8988T (cell line): ENCODE data around the gene VEGFA.

Source experiments
- DNase-seq: peaks from one replicate; pipeline ENCODE4 v3.0.0; 2011

The VEGFA gene

DNA sequence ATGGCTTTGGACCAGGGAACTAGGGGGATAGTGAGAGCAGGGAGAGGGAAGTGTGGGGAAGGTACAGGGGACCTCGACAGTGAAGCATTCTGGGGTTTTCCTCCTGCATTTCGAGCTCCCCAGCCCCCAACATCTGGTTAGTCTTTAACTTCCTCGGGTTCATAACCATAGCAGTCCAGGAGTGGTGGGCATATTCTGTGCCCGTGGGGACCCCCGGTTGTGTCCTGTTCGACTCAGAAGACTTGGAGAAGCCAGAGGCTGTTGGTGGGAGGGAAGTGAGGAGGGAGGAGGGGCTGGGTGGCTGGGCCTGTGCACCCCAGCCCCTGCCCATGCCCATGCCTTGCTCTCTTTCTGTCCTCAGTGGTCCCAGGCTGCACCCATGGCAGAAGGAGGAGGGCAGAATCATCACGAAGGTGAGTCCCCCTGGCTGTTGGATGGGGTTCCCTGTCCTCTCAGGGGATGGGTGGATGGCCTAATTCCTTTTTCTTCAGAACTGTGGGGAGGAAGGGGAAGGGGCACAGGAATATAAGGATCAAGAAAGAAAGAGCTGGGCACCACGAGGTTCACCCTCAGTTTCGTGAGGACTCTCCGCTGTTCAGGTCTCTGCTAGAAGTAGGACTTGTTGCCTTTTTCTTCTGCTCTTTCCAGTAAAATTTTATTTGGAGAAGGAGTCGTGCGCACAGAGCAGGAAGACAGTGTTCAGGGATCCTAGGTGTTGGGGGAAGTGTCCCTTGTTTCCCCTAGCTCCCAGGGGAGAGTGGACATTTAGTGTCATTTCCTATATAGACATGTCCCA lies 4.2 kb downstream of the VEGFA start:
- no peak for DNase-seq

GRCh38 chr6:43774776-43775534 lies 4.9 kb downstream of the VEGFA start:
- DNase-seq: peak; percentile 96

- DNase-seq: no peak
Observed at GRCh38 chr6:43775535-43775885, 5.5 kb downstream of the VEGFA start.

DNA sequence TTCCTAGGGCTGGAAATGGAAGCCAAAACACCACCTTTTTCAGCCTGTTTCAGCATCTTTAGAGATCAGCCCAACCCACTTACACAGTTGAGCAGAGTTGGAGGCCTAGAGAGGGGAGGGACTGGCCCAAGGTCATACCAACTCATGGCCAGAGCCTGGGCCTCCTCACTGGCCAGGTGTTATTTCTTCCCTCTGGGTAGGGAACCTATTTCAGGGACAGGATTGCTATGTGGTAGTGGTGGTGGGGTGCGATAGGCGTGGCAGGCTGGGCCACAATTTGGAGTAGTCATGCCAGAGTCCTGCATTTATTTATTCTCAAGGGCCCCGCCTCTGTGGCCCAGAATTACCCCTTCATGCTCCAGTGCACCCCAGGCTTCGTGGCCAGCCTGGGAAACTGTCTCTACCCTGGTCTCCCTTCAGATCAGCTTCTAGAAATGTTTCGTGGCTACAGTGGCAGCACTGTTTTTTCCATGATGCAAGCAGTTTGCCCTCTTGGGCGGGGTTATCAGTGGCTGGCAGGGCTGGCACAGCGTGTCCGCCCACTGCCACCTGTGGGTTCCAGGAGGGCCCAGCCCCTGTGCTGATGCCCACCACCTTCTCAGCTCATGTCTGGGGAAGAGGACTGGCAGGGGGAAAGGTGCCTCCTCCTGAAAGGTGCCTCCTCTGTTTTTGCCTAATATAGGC lies 6.2 kb downstream of the VEGFA start:
- DNase-seq: no peak

DNA sequence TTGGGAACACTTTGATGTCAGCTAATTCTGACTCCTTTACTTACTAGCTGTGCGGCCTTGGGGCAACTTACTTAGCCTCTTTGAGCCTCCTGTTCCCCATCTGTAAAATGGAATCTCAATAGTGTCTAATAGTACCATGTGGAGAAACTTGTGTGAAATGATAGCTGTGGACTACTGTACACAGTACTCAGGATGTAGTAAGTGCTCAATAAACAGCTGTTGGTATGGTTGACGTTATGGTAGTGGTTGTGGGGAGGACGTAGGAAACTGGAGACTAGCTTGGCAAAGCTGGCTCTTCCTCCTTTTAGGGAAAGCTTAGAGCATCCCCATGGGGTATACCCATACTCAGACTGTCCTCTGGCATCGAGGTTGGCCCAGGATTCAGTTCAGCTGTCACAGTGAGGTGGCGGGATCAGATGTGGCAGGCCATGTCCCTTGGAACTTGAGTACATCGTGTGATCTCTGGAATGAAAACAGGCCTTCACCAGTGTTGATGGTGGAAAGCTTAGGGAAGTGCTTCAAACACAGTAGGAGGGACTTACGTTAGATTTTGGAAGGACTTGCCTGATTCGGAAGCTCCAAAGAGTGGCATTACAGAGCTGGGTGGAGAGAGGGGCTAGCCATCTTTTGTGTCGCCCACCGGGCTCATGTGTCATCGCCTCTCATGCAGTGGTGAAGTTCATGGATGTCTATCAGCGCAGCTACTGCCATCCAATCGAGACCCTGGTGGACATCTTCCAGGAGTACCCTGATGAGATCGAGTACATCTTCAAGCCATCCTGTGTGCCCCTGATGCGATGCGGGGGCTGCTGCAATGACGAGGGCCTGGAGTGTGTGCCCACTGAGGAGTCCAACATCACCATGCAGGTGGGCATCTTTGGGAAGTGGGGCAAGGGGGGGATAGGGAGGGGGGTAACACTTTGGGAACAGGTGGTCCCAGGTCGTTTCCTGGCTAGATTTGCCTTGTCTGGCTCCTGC lies 7.1 kb downstream of the VEGFA start:
- DNase-seq: no peak

DNA sequence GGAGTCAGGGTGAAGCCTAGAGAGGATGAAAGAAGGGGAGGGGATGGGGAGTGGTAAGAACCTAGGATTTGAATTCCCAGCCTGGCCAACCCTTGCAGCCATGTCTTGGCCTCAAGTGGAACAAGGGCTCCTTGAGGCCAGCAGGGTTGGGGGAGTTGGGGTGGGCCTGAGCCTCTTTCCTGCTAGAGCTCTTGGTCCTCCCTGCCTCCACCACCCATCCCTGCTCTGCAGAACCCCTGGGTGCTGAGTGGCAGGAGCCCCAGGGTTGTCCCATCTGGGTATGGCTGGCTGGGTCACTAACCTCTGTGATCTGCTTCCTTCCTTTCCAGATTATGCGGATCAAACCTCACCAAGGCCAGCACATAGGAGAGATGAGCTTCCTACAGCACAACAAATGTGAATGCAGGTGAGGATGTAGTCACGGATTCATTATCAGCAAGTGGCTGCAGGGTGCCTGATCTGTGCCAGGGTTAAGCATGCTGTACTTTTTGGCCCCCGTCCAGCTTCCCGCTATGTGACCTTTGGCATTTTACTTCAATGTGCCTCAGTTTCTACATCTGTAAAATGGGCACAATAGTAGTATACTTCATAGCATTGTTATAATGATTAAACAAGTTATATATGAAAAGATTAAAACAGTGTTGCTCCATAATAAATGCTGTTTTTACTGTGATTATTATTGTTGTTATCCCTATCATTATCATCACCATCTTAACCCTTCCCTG lies 8.3 kb downstream of the VEGFA start:
- DNase-seq: no peak

GRCh38 chr6:43778976-43779851 lies 9.2 kb downstream of the VEGFA start:
- no peak for DNase-seq

DNA sequence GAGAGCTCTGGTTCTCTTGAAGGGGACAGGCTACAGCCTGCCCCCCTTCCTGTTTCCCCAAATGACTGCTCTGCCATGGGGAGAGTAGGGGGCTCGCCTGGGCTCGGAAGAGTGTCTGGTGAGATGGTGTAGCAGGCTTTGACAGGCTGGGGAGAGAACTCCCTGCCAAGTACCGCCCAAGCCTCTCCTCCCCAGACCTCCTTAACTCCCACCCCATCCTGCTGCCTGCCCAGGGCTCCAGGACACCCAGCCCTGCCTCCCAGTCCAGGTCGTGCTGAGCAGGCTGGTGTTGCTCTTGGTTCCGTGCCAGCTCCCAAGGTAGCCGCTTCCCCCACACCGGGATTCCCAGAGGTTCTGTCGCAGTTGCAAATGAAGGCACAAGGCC lies 9.8 kb downstream of the VEGFA start:
- no peak for DNase-seq

DNA sequence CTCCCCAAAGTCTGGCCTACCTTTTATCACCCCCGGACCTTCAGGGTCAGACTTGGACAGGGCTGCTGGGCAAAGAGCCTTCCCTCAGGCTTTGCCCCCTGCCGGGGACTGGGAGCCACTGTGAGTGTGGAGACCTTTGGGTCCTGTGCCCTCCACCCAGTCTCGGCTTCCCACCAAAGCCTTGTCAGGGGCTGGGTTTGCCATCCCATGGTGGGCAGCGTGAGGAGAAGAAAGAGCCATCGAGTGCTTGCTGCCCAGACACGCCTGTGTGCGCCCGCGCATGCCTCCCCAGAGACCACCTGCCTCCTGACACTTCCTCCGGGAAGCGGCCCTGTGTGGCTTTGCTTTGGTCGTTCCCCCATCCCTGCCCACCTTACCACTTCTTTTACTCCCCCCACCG lies 10.3 kb downstream of the VEGFA start:
- no peak for DNase-seq

- no peak for DNase-seq
Observed at GRCh38 chr6:43780941-43781928, 11.2 kb downstream of the VEGFA start.

GRCh38 chr6:43781941-43782704 lies 12.1 kb downstream of the VEGFA start:
- DNase-seq: no peak

DNA sequence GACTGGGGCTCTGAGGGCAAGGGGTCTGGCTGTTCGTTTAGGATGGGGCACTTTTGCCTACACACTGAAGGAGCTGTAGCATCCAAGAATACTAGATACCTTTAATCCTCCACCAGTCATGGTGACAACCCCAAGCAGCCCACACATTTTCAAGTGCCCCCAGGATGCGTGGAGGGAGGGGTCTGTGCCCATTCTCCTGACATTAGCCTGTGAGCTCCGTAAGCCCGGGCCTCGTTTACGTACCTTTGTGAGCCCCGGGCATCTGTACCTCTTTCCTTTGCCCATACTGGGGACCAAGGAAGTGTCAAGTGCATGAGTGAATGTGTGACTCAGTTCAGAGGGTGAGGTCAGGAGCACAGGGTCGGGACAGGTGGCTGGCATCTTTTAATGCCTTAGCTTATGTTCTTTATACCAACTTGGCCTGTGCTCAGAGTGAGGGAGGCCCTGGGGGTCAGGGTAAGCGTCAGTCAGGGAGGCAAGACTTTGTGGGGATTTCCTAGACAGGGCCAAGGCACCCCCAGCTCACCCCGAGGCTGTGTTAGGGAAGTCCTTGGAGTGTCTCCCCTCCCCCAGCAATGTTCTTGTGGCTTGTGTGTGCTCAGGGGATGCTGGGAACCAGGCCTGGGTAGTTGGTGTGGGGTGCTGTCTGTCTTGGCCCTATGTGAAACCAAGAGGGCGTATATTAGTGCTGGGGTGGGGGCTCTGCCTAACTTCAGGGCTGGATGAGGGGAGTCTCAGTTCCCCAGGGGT lies 12.9 kb downstream of the VEGFA start:
- DNase-seq: no peak

DNA sequence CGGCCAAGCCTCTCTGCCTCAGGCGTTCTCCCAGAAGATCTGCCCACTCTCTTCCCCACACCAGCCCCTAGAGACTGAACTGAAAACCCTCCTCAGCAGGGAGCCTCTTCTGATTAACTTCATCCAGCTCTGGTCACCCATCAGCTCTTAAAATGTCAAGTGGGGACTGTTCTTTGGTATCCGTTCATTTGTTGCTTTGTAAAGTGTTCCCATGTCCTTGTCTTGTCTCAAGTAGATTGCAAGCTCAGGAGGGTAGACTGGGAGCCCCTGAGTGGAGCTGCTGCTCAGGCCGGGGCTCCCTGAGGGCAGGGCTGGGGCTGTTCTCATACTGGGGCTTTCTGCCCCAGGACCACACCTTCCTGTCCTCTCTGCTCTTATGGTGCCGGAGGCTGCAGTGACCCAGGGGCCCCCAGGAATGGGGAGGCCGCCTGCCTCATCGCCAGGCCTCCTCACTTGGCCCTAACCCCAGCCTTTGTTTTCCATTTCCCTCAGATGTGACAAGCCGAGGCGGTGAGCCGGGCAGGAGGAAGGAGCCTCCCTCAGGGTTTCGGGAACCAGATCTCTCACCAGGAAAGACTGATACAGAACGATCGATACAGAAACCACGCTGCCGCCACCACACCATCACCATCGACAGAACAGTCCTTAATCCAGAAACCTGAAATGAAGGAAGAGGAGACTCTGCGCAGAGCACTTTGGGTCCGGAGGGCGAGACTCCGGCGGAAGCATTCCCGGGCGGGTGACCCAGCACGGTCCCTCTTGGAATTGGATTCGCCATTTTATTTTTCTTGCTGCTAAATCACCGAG lies 14.2 kb downstream of the VEGFA start:
- no peak for DNase-seq

DNA sequence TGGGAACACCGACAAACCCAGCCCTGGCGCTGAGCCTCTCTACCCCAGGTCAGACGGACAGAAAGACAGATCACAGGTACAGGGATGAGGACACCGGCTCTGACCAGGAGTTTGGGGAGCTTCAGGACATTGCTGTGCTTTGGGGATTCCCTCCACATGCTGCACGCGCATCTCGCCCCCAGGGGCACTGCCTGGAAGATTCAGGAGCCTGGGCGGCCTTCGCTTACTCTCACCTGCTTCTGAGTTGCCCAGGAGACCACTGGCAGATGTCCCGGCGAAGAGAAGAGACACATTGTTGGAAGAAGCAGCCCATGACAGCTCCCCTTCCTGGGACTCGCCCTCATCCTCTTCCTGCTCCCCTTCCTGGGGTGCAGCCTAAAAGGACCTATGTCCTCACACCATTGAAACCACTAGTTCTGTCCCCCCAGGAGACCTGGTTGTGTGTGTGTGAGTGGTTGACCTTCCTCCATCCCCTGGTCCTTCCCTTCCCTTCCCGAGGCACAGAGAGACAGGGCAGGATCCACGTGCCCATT lies 15.3 kb downstream of the VEGFA start:
- no peak for DNase-seq

DNA sequence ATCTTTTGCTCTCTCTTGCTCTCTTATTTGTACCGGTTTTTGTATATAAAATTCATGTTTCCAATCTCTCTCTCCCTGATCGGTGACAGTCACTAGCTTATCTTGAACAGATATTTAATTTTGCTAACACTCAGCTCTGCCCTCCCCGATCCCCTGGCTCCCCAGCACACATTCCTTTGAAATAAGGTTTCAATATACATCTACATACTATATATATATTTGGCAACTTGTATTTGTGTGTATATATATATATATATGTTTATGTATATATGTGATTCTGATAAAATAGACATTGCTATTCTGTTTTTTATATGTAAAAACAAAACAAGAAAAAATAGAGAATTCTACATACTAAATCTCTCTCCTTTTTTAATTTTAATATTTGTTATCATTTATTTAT lies 15.9 kb downstream of the VEGFA start:
- DNase-seq: no peak

DNA sequence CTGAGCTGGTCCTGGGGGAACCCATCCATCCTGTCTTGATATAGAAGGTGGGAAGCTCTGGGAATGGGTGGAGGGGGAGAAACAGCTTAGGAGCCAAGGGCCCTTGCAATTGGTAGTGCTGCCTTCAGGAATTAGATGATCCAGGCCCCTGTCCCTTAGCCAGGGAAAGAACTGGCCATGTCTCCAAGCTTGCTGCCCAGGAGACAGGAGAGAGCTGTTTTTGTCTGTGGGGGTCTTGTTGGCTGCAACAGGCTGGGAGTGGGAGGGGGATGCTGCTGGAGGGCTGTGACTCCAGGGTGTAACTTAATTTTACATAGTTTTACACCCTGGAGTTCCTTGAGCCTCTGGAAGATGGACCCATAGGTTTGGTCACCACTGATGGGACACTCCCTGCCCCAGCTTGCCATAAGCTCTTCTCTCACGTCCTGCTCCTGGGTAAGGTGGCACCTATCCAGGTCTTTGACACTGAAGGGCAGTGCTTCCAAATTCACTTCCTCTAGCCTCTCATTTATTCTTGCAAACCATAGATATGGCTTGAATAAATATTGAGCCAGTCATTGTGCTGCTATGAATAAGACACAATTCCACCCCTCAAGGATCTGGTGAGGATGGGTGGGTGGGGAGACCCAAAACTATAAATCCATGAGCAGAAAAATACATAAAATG lies 16.8 kb downstream of the VEGFA start:
- no peak for DNase-seq
